OCI-LY1 (cell line): ENCODE results near the gene PRDM1.

ENCODE experiments used
- EZH2 ChIP-seq: fragments of 200-600 bp; sonication (generic), shearing (Covaris generic); IDR thresholded peaks from 2 replicates; pipeline ENCODE4 v1.8.0; 2017; ENCODE audit warnings: borderline replicate concordance, mixed run types, mild to moderate bottlenecking, antibody characterized with exemption, low read length, moderate library complexity, mixed read lengths
- TF ChIP-seq, protein P1 (sequence below): fragments of 200-600 bp; sonication (generic), shearing (Covaris generic); IDR thresholded peaks from 2 replicates; pipeline ENCODE4 v1.5.1; 2017; ENCODE audit warnings: mild to moderate bottlenecking, antibody characterized with exemption, low read length, moderate library complexity, mixed read lengths

- TF ChIP-seq, protein P1, sequence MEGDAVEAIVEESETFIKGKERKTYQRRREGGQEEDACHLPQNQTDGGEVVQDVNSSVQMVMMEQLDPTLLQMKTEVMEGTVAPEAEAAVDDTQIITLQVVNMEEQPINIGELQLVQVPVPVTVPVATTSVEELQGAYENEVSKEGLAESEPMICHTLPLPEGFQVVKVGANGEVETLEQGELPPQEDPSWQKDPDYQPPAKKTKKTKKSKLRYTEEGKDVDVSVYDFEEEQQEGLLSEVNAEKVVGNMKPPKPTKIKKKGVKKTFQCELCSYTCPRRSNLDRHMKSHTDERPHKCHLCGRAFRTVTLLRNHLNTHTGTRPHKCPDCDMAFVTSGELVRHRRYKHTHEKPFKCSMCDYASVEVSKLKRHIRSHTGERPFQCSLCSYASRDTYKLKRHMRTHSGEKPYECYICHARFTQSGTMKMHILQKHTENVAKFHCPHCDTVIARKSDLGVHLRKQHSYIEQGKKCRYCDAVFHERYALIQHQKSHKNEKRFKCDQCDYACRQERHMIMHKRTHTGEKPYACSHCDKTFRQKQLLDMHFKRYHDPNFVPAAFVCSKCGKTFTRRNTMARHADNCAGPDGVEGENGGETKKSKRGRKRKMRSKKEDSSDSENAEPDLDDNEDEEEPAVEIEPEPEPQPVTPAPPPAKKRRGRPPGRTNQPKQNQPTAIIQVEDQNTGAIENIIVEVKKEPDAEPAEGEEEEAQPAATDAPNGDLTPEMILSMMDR, result no peak
- TF ChIP-seq EZH2, result no peak
These were observed 659 bp downstream of the PRDM1 start for GRCh38 chr6:106086814-106087175.
